Measurements from ENCODE around the gene NBEAL2.

DNA sequence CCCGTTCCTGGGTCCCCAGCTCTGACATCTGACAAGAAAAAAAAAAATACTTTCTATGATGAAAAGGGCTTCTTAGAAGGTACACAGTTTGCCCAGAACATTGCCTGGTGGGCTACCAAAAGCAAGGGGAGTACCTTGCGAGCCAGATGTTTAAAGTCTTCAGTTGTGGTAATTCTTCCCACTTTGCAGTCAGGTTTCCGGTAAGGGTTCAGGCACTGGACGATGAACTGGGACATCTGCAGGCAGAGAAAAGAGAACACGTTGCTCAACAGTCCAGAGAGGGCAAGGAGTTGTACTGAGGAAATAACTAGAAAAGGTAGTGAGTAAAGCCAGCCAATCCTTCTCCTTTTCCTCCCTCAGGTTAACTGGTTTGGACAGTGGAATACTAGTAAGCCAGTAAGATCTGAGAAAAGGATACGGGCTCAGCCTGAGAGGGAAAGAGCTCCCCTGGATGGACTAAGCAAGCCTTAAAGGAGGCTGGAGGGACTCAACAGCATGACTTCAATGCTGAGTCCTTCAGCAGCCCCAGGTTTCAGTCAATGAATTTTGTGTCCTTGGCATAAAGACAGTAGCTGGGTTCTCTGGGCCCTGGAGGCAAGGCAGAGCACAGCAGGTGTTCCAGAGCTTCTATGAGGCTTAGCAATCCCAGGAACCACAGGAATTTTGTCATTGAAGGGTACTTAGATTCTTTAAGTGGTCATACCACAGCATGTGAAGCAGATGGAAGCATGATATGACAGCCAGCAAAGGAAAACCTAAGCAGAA lies 38.2 kb downstream of the NBEAL2 start:
- TF ChIP-seq POLR2A (IDR thresholded peaks at IDR 0.05) (no peak), POLR2AphosphoS5 (IDR thresholded peaks at IDR 0.05) (no peak), EP300 (IDR thresholded peaks at IDR 0.05) (no peak)
- TF ChIP-seq, protein P1, sequence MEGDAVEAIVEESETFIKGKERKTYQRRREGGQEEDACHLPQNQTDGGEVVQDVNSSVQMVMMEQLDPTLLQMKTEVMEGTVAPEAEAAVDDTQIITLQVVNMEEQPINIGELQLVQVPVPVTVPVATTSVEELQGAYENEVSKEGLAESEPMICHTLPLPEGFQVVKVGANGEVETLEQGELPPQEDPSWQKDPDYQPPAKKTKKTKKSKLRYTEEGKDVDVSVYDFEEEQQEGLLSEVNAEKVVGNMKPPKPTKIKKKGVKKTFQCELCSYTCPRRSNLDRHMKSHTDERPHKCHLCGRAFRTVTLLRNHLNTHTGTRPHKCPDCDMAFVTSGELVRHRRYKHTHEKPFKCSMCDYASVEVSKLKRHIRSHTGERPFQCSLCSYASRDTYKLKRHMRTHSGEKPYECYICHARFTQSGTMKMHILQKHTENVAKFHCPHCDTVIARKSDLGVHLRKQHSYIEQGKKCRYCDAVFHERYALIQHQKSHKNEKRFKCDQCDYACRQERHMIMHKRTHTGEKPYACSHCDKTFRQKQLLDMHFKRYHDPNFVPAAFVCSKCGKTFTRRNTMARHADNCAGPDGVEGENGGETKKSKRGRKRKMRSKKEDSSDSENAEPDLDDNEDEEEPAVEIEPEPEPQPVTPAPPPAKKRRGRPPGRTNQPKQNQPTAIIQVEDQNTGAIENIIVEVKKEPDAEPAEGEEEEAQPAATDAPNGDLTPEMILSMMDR (IDR thresholded peaks at IDR 0.05) = no peak
